GM12873 (cell line): Measurements from ENCODE around the gene AGPS.

ENCODE experiments used
- CTCF ChIP-seq: IDR thresholded peaks from 2 replicates; pipeline ENCODE4 v1.5.1; 2012; ENCODE audit warnings: low read depth, mild to moderate bottlenecking, moderate library complexity, low read length, control low read depth; ENCODE audit not compliant: insufficient read depth; ENCODE audit errors: missing control alignments

Gene AGPS

GRCh38 chr2:177520324-177520723 is 127.8 kb downstream of the AGPS start:
- no peak for TF ChIP-seq CTCF

- no peak for TF ChIP-seq CTCF
Observed at GRCh38 chr2:177523781-177524180, 131.2 kb downstream of the AGPS start.

GRCh38 chr2:177525351-177525924 is 132.9 kb downstream of the AGPS start:
- no peak for TF ChIP-seq CTCF

- TF ChIP-seq CTCF: no peak
Observed at GRCh38 chr2:177528351-177528933, 135.9 kb downstream of the AGPS start.

- TF ChIP-seq CTCF: no peak
Observed at GRCh38 chr2:177529166-177529565, 136.6 kb downstream of the AGPS start.

GRCh38 chr2:177530561-177530960 is 138.0 kb downstream of the AGPS start:
- no peak for TF ChIP-seq CTCF

GRCh38 chr2:177531706-177532105 is 139.1 kb downstream of the AGPS start:
- TF ChIP-seq CTCF: no peak
